Measurements from ENCODE around the gene ZNF530.

The ZNF530 gene

GRCh38 chr19:57599761-57600383 lies at the start of gene ZNF530:
Gene ZNF530 (plus strand): TSS chr19:57599885. CDS start chr19:57604346, 4,461 bp downstream.
- H3K4me3 ChIP-seq (ENCODE audit: low read depth in 1 of 2, low read length in 2 of 2): peak within 1 kb of the TSS; percentile 79 to 85
- no peaks in the 10 kb centered on the region for H3K27me3 ChIP-seq (ENCODE audit: control insufficient read depth in 1 of 2, insufficient read depth in 2 of 2, low read length in 2 of 2)
- peak within 1 kb of the TSS; percentile 39 to 40 for H3K9ac ChIP-seq (ENCODE audit: low read depth in 1 of 2, low read length in 2 of 2)
- peaks cover 9 to 17% of the 10 kb centered on the region in 2 donors for H3K36me3 ChIP-seq (ENCODE audit: control insufficient read depth in 1 of 2, insufficient read depth in 2 of 2, low read length in 2 of 2)
- peaks cover 4 to 10% of the 10 kb centered on the region in 2 donors for H3K4me1 ChIP-seq (ENCODE audit: control insufficient read depth in 1 of 2, insufficient read depth in 2 of 2, low read length in 2 of 2)
- H3K27ac ChIP-seq (ENCODE audit: low read depth, low read length): no peak within 1 kb of the TSS
- H3K9me3 ChIP-seq (ENCODE audit: control insufficient read depth in 1 of 2, low read length in 2 of 2): peaks cover 18 to 27% of the 10 kb centered on the region in 2 donors

GRCh38 chr19:57552432-57552831 lies 47.3 kb upstream of the ZNF530 start:
- Histone ChIP-seq H3K4me1 (ENCODE audit: control insufficient read depth in 1 of 2, insufficient read depth in 2 of 2, low read length in 2 of 2) (no peaks in the 10 kb centered on the region), H3K4me3 (ENCODE audit: low read depth in 1 of 2, low read length in 2 of 2) (peak overlapping the region; percentile 43 to 46), H3K36me3 (ENCODE audit: control insufficient read depth in 1 of 2, insufficient read depth in 2 of 2, low read length in 2 of 2) (peaks cover 64 to 91% of the 10 kb centered on the region in 2 donors), H3K9me3 (ENCODE audit: control insufficient read depth in 1 of 2, low read length in 2 of 2) (peaks cover 73 to 84% of the 10 kb centered on the region in 2 donors), H3K9ac (ENCODE audit: low read depth in 1 of 2, low read length in 2 of 2) (no peak overlapping the region), H3K27ac (ENCODE audit: low read depth, low read length) (no peak overlapping the region), H3K27me3 (ENCODE audit: control insufficient read depth in 1 of 2, insufficient read depth in 2 of 2, low read length in 2 of 2) (no peaks in the 10 kb centered on the region)

GRCh38 chr19:57557659-57558058 lies 42.0 kb upstream of the ZNF530 start:
- Histone ChIP-seq H3K27ac (ENCODE audit: low read depth, low read length) (no peak overlapping the region), H3K4me3 (ENCODE audit: low read depth in 1 of 2, low read length in 2 of 2) (peak overlapping the region in 1 of 2 donors; percentile 99), H3K27me3 (ENCODE audit: control insufficient read depth in 1 of 2, insufficient read depth in 2 of 2, low read length in 2 of 2) (no peaks in the 10 kb centered on the region), H3K36me3 (ENCODE audit: control insufficient read depth in 1 of 2, insufficient read depth in 2 of 2, low read length in 2 of 2) (peaks cover 26 to 41% of the 10 kb centered on the region in 2 donors), H3K9ac (ENCODE audit: low read depth in 1 of 2, low read length in 2 of 2) (no peak overlapping the region), H3K4me1 (ENCODE audit: control insufficient read depth in 1 of 2, insufficient read depth in 2 of 2, low read length in 2 of 2) (peaks cover 8 to 17% of the 10 kb centered on the region in 2 donors), H3K9me3 (ENCODE audit: control insufficient read depth in 1 of 2, low read length in 2 of 2) (peaks cover 39% of the 10 kb centered on the region in 2 donors)

DNA sequence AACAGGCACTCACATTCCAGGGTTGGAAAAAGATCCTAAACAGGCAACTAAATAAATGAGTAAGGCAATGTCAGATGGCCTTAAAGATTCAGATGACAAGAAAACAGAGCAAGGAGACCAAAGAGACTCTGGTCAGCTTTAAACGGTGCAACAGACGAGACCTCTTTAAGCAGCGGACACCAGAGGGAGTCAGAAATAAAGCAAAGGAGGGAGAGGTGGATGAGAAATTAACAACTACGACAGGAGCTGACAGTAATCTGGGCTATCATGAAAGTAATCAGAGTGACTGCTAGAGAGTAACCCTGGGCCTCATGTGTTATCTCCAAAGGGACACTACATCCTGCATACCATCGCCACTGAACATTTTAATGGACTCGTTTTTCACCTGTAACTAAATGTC lies 41.2 kb upstream of the ZNF530 start:
- Histone ChIP-seq H3K4me3 (ENCODE audit: low read depth in 1 of 2, low read length in 2 of 2) (peak overlapping the region; percentile 89 to 99), H3K27ac (ENCODE audit: low read depth, low read length) (no peak overlapping the region), H3K9me3 (ENCODE audit: control insufficient read depth in 1 of 2, low read length in 2 of 2) (peaks cover 31 to 34% of the 10 kb centered on the region in 2 donors), H3K9ac (ENCODE audit: low read depth in 1 of 2, low read length in 2 of 2) (peak overlapping the region; percentile 85 to 93), H3K4me1 (ENCODE audit: control insufficient read depth in 1 of 2, insufficient read depth in 2 of 2, low read length in 2 of 2) (peaks cover 8 to 17% of the 10 kb centered on the region in 2 donors), H3K36me3 (ENCODE audit: control insufficient read depth in 1 of 2, insufficient read depth in 2 of 2, low read length in 2 of 2) (peaks cover 23 to 32% of the 10 kb centered on the region in 2 donors), H3K27me3 (ENCODE audit: control insufficient read depth in 1 of 2, insufficient read depth in 2 of 2, low read length in 2 of 2) (no peaks in the 10 kb centered on the region)

DNA sequence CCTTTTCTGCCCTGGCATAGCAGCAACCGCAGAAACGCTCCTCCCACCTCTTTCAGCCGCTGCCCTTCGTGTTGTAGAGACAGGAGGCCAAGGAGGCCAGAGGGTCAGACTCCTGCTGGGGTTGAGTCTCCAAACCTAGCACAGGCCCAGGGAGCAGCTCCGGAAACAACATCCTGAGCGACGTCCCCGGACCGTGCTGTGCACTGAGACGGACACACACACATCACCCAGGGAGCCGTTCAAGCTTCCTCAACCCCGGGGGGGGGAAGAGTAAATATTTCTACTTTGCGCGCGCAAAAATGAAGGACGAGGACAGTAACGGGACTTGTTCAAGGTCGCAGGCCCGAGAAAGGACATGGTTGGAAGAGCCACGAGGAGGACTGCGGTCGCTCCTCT lies 40.7 kb upstream of the ZNF530 start:
- peak overlapping the region; percentile 85 to 93 for H3K9ac ChIP-seq (ENCODE audit: low read depth in 1 of 2, low read length in 2 of 2)
- H3K9me3 ChIP-seq (ENCODE audit: control insufficient read depth in 1 of 2, low read length in 2 of 2): peaks cover 26 to 35% of the 10 kb centered on the region in 2 donors
- H3K4me1 ChIP-seq (ENCODE audit: control insufficient read depth in 1 of 2, insufficient read depth in 2 of 2, low read length in 2 of 2): peaks cover 8 to 17% of the 10 kb centered on the region in 2 donors
- H3K4me3 ChIP-seq (ENCODE audit: low read depth in 1 of 2, low read length in 2 of 2): peak overlapping the region; percentile 89 to 99
- H3K27ac ChIP-seq (ENCODE audit: low read depth, low read length): no peak overlapping the region
- no peaks in the 10 kb centered on the region for H3K27me3 ChIP-seq (ENCODE audit: control insufficient read depth in 1 of 2, insufficient read depth in 2 of 2, low read length in 2 of 2)
- H3K36me3 ChIP-seq (ENCODE audit: control insufficient read depth in 1 of 2, insufficient read depth in 2 of 2, low read length in 2 of 2): peaks cover 23 to 27% of the 10 kb centered on the region in 2 donors

DNA sequence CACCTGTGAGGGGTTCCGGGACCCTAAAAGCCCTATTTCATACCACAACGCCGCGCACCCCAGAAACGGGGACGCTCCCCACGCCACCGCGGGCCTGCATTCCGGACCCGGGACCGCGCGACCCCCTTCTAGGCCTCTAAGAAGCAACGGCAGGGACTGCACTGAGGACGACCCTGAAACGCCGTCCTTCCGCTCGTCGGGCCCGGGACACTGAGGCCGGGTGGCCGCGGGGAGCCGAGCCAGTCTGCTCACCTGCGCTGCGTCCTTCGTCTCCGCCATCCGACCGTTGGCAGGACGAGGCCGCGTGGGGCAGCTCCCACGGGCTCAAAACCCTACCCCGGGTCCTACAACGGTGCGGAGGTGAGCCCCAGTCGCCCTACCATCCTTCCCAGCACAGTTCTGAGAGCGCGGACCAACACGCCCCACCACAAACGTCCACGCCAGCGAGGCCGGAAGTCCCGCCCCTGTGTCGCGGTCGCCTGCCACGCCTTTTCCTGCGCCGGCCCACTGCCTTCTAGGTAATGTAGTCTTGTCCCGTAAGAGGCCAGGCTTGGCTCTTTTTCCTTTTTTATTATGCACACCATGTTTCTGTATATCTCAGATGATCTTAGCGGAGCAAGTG lies 40.2 kb upstream of the ZNF530 start, which contains the start of gene ZNF550:
Gene ZNF550, minus strand, starts transcription at position 460 of the 622 bp plus-strand sequence. Its CDS starts 181 bp downstream, at position 279.
- peak within 1 kb of the TSS; percentile 63 for H3K27ac ChIP-seq (ENCODE audit: low read depth, low read length)
- peaks cover 25 to 35% of the 10 kb centered on the region in 2 donors for H3K9me3 ChIP-seq (ENCODE audit: control insufficient read depth in 1 of 2, low read length in 2 of 2)
- peak within 1 kb of the TSS; percentile 85 to 93 for H3K9ac ChIP-seq (ENCODE audit: low read depth in 1 of 2, low read length in 2 of 2)
- H3K36me3 ChIP-seq (ENCODE audit: control insufficient read depth in 1 of 2, insufficient read depth in 2 of 2, low read length in 2 of 2): peaks cover 20 to 22% of the 10 kb centered on the region in 2 donors
- H3K27me3 ChIP-seq (ENCODE audit: control insufficient read depth in 1 of 2, insufficient read depth in 2 of 2, low read length in 2 of 2): no peaks in the 10 kb centered on the region
- peaks cover 8 to 17% of the 10 kb centered on the region in 2 donors for H3K4me1 ChIP-seq (ENCODE audit: control insufficient read depth in 1 of 2, insufficient read depth in 2 of 2, low read length in 2 of 2)
- peak within 1 kb of the TSS; percentile 89 to 99 for H3K4me3 ChIP-seq (ENCODE audit: low read depth in 1 of 2, low read length in 2 of 2)

DNA sequence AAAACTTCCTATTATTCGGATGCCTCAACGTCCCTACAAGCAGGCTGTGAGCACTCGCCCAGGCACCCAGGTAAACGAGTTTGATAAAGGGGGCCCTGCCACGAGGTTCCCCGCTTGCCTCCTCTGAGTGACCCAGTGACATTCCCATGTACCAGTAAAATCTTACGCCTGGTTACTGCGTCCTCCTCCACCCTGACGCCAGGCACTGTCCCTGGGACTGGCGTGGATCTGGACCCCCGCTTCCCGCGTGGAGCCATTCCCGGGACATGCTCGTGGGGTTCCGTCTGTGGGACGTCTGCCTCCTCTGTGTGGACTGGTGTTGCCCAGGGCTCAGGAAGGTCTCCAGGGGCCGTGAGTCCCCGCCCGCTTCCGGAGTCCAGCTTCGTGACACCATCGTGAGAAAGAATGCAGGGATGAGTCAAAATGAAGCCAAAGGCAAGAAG lies 39.6 kb upstream of the ZNF530 start:
- Histone ChIP-seq H3K9me3 (ENCODE audit: control insufficient read depth in 1 of 2, low read length in 2 of 2) (peaks cover 27 to 35% of the 10 kb centered on the region in 2 donors), H3K4me1 (ENCODE audit: control insufficient read depth in 1 of 2, insufficient read depth in 2 of 2, low read length in 2 of 2) (peaks cover 8 to 17% of the 10 kb centered on the region in 2 donors), H3K27ac (ENCODE audit: low read depth, low read length) (no peak overlapping the region), H3K9ac (ENCODE audit: low read depth in 1 of 2, low read length in 2 of 2) (peak overlapping the region; percentile 85 to 93), H3K4me3 (ENCODE audit: low read depth in 1 of 2, low read length in 2 of 2) (peak overlapping the region; percentile 89 to 99), H3K36me3 (ENCODE audit: control insufficient read depth in 1 of 2, insufficient read depth in 2 of 2, low read length in 2 of 2) (peaks cover 14 to 16% of the 10 kb centered on the region in 2 donors), H3K27me3 (ENCODE audit: control insufficient read depth in 1 of 2, insufficient read depth in 2 of 2, low read length in 2 of 2) (no peaks in the 10 kb centered on the region)

GRCh38 chr19:57563547-57563946 lies 36.1 kb upstream of the ZNF530 start:
- no peak overlapping the region for H3K4me3 ChIP-seq (ENCODE audit: low read depth in 1 of 2, low read length in 2 of 2)
- H3K27ac ChIP-seq (ENCODE audit: low read depth, low read length): no peak overlapping the region
- H3K9me3 ChIP-seq (ENCODE audit: control insufficient read depth in 1 of 2, low read length in 2 of 2): peaks cover 41 to 50% of the 10 kb centered on the region in 2 donors
- no peaks in the 10 kb centered on the region for H3K36me3 ChIP-seq (ENCODE audit: control insufficient read depth in 1 of 2, insufficient read depth in 2 of 2, low read length in 2 of 2)
- H3K27me3 ChIP-seq (ENCODE audit: control insufficient read depth in 1 of 2, insufficient read depth in 2 of 2, low read length in 2 of 2): no peaks in the 10 kb centered on the region
- H3K9ac ChIP-seq (ENCODE audit: low read depth in 1 of 2, low read length in 2 of 2): no peak overlapping the region
- peaks cover 5 to 11% of the 10 kb centered on the region in 2 donors for H3K4me1 ChIP-seq (ENCODE audit: control insufficient read depth in 1 of 2, insufficient read depth in 2 of 2, low read length in 2 of 2)

DNA sequence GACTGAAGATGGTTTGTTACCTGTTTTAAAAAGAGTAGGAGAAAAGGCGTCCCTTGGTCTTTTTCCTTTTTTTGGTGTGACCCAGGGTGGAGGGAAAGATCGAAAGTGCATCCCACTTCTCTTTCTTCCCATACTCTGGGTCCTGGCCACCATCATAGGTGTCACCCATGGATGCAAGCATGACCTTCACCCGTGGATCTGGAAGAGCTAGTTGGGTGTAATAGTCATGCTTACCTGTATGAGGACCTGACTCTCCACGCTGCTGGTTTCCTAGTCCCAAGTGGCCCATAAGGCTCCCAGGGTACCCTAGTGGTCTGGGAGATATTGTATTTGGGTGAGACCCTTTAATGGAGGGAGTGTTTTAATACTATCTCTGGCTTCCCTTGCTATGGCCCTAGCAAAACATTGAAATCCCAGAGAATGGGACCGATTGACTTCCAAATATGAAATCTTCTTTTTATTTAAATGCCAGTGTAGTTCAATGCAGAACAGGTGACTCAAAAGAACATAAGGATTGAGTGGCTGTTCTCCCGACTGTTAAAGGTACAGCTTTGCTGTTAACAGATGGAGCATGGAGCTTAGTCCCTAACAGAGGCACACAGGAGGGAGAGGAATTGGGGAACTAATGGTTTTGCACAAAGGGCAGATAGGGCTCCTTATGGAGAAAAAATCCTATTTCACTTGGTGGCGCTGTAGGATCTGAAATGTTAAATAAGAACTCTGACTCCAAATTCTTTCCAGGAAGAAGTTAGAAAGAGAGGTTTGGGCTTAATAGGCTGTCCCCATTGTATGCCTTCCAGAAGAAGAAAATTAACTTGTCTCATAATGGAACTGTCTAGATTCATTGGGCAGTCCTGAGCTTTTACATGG lies 33.1 kb upstream of the ZNF530 start:
- no peak overlapping the region for H3K9ac ChIP-seq (ENCODE audit: low read depth in 1 of 2, low read length in 2 of 2)
- no peaks in the 10 kb centered on the region for H3K4me1 ChIP-seq (ENCODE audit: control insufficient read depth in 1 of 2, insufficient read depth in 2 of 2, low read length in 2 of 2)
- H3K36me3 ChIP-seq (ENCODE audit: control insufficient read depth in 1 of 2, insufficient read depth in 2 of 2, low read length in 2 of 2): peaks cover 2 to 4% of the 10 kb centered on the region in 2 donors
- no peak overlapping the region for H3K27ac ChIP-seq (ENCODE audit: low read depth, low read length)
- no peaks in the 10 kb centered on the region for H3K27me3 ChIP-seq (ENCODE audit: control insufficient read depth in 1 of 2, insufficient read depth in 2 of 2, low read length in 2 of 2)
- no peak overlapping the region for H3K4me3 ChIP-seq (ENCODE audit: low read depth in 1 of 2, low read length in 2 of 2)
- peaks cover 63 to 79% of the 10 kb centered on the region in 2 donors for H3K9me3 ChIP-seq (ENCODE audit: control insufficient read depth in 1 of 2, low read length in 2 of 2)

All from duodenal mucosa (tissue), 2 donors.